Measurements from ENCODE around the gene FIBP.

Gene FIBP

DNA sequence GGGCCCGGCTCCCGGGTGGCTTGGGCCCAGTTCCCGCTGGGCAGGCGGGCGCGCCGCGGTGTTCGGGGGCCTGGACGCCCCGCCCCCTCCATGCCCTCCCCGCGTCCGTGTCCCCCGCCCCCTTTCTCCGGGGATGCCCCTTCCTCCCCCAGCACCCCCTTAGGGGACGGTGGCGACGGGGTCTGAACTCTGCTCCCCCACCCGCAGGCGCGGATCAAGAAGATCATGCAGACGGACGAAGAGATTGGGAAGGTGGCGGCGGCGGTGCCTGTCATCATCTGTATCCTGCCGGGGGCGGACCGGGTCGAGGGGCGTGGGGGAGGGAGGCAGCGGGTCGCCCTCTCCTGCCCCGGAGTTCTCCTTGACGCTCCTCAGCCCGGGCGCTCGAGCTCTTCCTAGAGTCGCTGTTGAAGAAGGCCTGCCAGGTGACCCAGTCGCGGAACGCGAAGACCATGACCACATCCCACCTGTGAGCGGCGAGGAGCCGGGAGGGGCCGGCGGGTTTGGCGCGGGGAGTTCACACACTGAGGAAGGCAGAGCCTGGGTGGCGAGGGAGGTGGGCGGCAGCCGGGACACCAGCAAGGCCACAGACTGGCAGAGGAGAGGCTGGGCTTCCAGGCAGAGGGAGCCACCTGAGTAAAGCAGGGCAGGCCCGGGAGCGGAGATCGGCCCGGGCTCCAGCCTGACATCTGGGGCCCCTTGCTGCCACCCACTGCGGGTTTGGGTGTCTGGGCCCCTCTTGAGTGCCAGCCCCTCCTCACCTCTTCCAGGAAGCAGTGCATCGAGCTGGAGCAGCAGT, 31.5 kb upstream of the FIBP start:
- TF ChIP-seq CTCF (IDR thresholded peaks at IDR 0.05; ENCODE audit: borderline replicate concordance, control extremely low read depth, extremely low read depth, insufficient read depth, missing control alignments), result no peak
- in situ Hi-C loops (cut with MboI; ENCODE audit: low sequenced_read_pairs, unreplicated experiment), result no loop called here
- peak; percentile 80 for DNase-seq (ENCODE audit: low spot score)

- in situ Hi-C loops (cut with MboI; ENCODE audit: low sequenced_read_pairs, unreplicated experiment), result no loop called here
- TF ChIP-seq CTCF (IDR thresholded peaks at IDR 0.05; ENCODE audit: borderline replicate concordance, control extremely low read depth, extremely low read depth, insufficient read depth, missing control alignments), result no peak
- peak; percentile 100 for DNase-seq (ENCODE audit: low spot score)
Measured at GRCh38 chr11:65919141-65919572, 30.9 kb upstream of the FIBP start, which contains the start of gene DRAP1. Gene DRAP1, plus strand, starts transcription at chr11:65919426. Its CDS starts 76 bp downstream, at chr11:65919502.

GRCh38 chr11:65918211-65919140, 30.2 kb upstream of the FIBP start, which contains the start of gene C11orf68:
Gene C11orf68, minus strand, starts transcription at chr11:65919062. Its CDS starts 31 bp downstream, at chr11:65919031.
- in situ Hi-C loops (cut with MboI; ENCODE audit: low sequenced_read_pairs, unreplicated experiment), result no loop called here
- TF ChIP-seq CTCF (IDR thresholded peaks at IDR 0.05; ENCODE audit: borderline replicate concordance, control extremely low read depth, extremely low read depth, insufficient read depth, missing control alignments), result no peak
- DNase-seq (ENCODE audit: low spot score), result no peak

DNA sequence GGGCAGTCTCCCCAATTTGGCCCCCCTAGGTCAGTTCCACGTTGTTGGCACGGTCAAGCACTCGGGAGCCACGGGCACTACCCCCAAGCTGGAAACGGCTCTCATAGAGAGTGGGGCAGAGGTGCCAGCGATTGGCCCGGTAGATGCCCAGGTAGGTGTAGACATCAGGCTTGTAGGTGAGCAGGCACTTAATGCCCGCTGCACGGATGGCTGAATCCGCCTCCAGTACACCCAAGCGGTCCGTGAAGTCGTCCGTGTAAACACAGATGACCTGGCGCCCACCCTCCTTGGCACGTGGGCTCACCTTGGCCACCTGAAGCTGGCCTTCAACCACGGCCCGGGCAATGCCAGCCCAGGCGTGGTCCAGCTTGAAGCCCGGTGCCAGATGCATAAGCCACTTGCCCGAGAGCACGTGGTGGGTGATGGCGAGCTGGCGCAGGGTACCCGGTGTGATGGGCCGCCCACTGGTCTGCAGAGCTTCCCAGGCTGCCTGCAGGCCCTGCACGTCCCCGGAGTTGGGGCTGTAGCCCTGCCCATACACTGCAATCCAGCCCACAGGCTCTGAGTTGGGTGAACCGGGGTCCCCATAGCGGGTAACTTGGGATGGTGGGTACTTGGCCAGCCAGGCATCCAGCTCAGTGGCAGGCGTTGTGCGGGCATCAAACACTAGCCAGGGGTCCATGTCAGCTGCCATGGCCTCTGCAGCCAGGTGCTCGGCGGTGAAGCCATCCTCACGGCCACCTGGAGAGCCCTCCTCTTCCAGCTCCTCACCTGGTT, 29.4 kb upstream of the FIBP start:
- in situ Hi-C loops (cut with MboI; ENCODE audit: low sequenced_read_pairs, unreplicated experiment), result no loop called here
- no peak for TF ChIP-seq CTCF (IDR thresholded peaks at IDR 0.05; ENCODE audit: borderline replicate concordance, control extremely low read depth, extremely low read depth, insufficient read depth, missing control alignments)
- DNase-seq (ENCODE audit: low spot score), result no peak

DNA sequence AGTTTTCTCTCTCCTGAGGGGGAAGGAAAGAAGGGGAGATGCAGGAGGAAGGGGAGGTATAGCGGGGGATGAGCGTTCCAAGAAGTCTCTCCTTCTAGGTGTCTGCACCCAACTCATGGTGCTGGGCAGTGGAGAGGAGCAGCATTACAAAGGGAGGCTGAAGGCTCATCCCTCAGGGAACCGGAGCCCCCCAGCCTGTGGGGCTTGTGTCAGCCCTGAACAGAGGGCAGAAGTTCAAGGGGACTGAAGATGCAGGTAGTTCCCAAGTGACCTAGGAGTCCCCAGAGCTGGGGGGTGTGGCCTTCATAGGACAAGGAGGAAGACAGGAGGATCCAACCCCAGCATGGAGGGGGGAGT, 28.8 kb upstream of the FIBP start:
- TF ChIP-seq CTCF (IDR thresholded peaks at IDR 0.05; ENCODE audit: borderline replicate concordance, control extremely low read depth, extremely low read depth, insufficient read depth, missing control alignments), result no peak
- in situ Hi-C loops (cut with MboI; ENCODE audit: low sequenced_read_pairs, unreplicated experiment), result no loop called here
- no peak for DNase-seq (ENCODE audit: low spot score)

GRCh38 chr11:65916391-65916790, 28.1 kb upstream of the FIBP start:
- in situ Hi-C loops (cut with MboI; ENCODE audit: low sequenced_read_pairs, unreplicated experiment), result no loop called here
- TF ChIP-seq CTCF (IDR thresholded peaks at IDR 0.05; ENCODE audit: borderline replicate concordance, control extremely low read depth, extremely low read depth, insufficient read depth, missing control alignments), result no peak
- DNase-seq (ENCODE audit: low spot score), result no peak
